ENCODE data around the gene C12orf57.

The C12orf57 gene

DNA sequence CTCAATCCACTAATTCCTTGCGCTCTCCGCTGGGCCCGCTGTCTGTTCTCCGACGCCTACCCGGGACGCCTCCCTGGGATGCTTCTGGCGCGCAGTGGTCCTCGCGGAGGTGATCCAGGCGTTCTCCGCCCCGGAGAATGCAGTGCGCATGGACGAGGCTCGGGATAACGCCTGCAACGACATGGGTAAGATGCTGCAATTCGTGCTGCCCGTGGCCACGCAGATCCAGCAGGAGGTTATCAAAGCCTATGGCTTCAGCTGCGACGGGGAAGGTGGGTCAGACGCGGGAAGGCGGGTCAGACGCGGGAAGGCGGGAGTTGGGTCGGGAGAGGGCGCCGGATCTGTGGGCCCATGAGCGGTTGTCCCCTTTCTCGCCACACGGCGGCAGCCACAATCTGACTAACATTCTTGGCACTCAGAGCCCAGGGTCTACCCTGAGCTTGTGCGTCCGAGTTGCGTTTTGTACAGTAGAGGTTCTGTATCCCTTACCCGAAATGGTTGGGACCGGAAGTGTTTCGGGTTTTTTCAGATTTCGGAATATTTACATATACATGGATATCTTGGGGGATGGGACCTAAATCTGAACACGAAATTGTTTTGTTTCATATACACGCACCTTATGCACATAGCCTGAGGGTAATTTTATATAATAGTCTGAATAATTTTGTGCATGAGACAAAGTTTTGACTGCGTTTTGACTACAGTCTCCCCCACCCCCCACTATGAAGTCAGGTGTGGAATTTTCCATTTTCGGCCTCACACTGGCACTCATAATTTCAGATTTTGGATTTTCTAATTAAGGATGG lies 762 bp downstream of the C12orf57 start:
- Histone ChIP-seq H3K4me3 (IDR thresholded peaks at IDR 0.05; ENCODE audit: insufficient read depth, low read depth, low read length) (no peak overlapping the region), H2AFZ (ENCODE audit: low read depth) (peak overlapping the region; percentile 54; the same call in 1 of the 2 replicates), H4K20me1 (ENCODE audit: insufficient read depth) (no peaks in the 10 kb centered on the region), H3K27ac (peak overlapping the region; percentile 98), H3K4me1 (ENCODE audit: low read depth, poor library complexity, severe bottlenecking) (peaks cover 28% of the 10 kb centered on the region), H3K79me2 (ENCODE audit: insufficient read depth, low read depth) (no peaks in the 10 kb centered on the region), H3K27me3 (ENCODE audit: insufficient read depth, low read depth) (no peaks in the 10 kb centered on the region), H3K36me3 (ENCODE audit: insufficient read depth) (no peaks in the 10 kb centered on the region), H3K4me2 (peak overlapping the region; percentile 73), H3K9ac (peak overlapping the region; percentile 86)
- TF ChIP-seq, protein P1, sequence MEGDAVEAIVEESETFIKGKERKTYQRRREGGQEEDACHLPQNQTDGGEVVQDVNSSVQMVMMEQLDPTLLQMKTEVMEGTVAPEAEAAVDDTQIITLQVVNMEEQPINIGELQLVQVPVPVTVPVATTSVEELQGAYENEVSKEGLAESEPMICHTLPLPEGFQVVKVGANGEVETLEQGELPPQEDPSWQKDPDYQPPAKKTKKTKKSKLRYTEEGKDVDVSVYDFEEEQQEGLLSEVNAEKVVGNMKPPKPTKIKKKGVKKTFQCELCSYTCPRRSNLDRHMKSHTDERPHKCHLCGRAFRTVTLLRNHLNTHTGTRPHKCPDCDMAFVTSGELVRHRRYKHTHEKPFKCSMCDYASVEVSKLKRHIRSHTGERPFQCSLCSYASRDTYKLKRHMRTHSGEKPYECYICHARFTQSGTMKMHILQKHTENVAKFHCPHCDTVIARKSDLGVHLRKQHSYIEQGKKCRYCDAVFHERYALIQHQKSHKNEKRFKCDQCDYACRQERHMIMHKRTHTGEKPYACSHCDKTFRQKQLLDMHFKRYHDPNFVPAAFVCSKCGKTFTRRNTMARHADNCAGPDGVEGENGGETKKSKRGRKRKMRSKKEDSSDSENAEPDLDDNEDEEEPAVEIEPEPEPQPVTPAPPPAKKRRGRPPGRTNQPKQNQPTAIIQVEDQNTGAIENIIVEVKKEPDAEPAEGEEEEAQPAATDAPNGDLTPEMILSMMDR (conservative IDR thresholded peaks at IDR 0.05; ENCODE audit: low read depth, low read length): peak; percentile 72

GRCh38 chr12:6945613-6946012 lies 1.8 kb downstream of the C12orf57 start:
- Histone ChIP-seq H3K27ac (peak overlapping the region; percentile 98; the same call in 1 of the 2 replicates), H3K79me2 (ENCODE audit: insufficient read depth, low read depth) (no peaks in the 10 kb centered on the region), H3K9ac (no peak overlapping the region; the same call in 1 of the 2 replicates), H3K4me3 (IDR thresholded peaks at IDR 0.05; ENCODE audit: insufficient read depth, low read depth, low read length) (no peak overlapping the region), H2AFZ (ENCODE audit: low read depth) (no peak overlapping the region), H3K4me2 (peak overlapping the region; percentile 73), H3K27me3 (ENCODE audit: insufficient read depth, low read depth) (no peaks in the 10 kb centered on the region), H3K36me3 (ENCODE audit: insufficient read depth) (no peaks in the 10 kb centered on the region), H4K20me1 (ENCODE audit: insufficient read depth) (no peaks in the 10 kb centered on the region), H3K4me1 (ENCODE audit: low read depth, poor library complexity, severe bottlenecking) (peaks cover 31% of the 10 kb centered on the region)
- TF ChIP-seq, protein P1 (conservative IDR thresholded peaks at IDR 0.05; ENCODE audit: low read depth, low read length): no peak

- Histone ChIP-seq H3K36me3 (ENCODE audit: insufficient read depth) (no peaks in the 10 kb centered on the region), H3K79me2 (ENCODE audit: insufficient read depth, low read depth) (no peaks in the 10 kb centered on the region), H4K20me1 (ENCODE audit: insufficient read depth) (no peaks in the 10 kb centered on the region), H2AFZ (ENCODE audit: low read depth) (no peak overlapping the region), H3K9ac (no peak overlapping the region), H3K27ac (no peak overlapping the region), H3K4me2 (no peak overlapping the region), H3K4me1 (ENCODE audit: low read depth, poor library complexity, severe bottlenecking) (peaks cover 31% of the 10 kb centered on the region), H3K4me3 (IDR thresholded peaks at IDR 0.05; ENCODE audit: insufficient read depth, low read depth, low read length) (no peak overlapping the region), H3K27me3 (ENCODE audit: insufficient read depth, low read depth) (no peaks in the 10 kb centered on the region)
- TF ChIP-seq, protein P1 (conservative IDR thresholded peaks at IDR 0.05; ENCODE audit: low read depth, low read length): no peak
Measured at GRCh38 chr12:6946033-6946919, 2.5 kb downstream of the C12orf57 start.

DNA sequence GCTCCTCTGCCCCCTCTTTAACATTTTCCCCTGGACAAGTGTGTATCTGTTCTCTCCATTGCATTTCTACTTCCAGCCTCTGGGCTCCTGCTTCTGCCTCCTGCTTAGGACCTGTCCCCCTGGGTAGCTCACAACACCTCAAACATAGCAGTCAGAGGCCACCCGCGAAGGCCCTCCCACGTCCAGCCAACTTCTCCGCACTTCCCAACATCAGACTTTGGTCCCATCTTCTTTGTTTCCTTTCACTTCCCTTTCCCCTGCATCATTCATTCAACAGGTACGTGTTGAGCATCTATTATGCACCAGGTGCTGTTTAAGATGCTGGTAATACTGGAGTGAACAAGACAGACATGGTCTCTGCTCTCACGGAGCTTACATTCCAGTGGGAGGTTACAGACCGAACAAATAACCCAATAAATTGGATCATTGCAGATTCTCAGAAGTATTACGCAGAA lies 3.1 kb downstream of the C12orf57 start:
- Histone ChIP-seq H4K20me1 (ENCODE audit: insufficient read depth) (no peaks in the 10 kb centered on the region), H3K36me3 (ENCODE audit: insufficient read depth) (no peaks in the 10 kb centered on the region), H3K4me1 (ENCODE audit: low read depth, poor library complexity, severe bottlenecking) (peaks cover 31% of the 10 kb centered on the region), H3K4me3 (IDR thresholded peaks at IDR 0.05; ENCODE audit: insufficient read depth, low read depth, low read length) (no peak overlapping the region), H2AFZ (ENCODE audit: low read depth) (no peak overlapping the region), H3K9ac (no peak overlapping the region), H3K79me2 (ENCODE audit: insufficient read depth, low read depth) (no peaks in the 10 kb centered on the region), H3K27me3 (ENCODE audit: insufficient read depth, low read depth) (no peaks in the 10 kb centered on the region), H3K4me2 (no peak overlapping the region), H3K27ac (no peak overlapping the region)
- TF ChIP-seq, protein P1 (conservative IDR thresholded peaks at IDR 0.05; ENCODE audit: low read depth, low read length): no peak
